ENCODE data around the gene OLIG1. TPM values are rescaled to one million over a fixed set of nuclear protein-coding genes. Genes with fewer than 3 reads are reported as not detected.

OLIG1 gene
- total RNA-seq, 8 experiments from 2014 or later: 0.17 to 3.4 (median 2.1) TPM; not detected in 2

- Histone ChIP-seq H3K27ac (no peak overlapping the region), H3K4me1 (replicated peaks in 1 of 2) (peaks cover 28 to 66% of the 10 kb centered on the region in 2 donors), H3K4me3 (no peak overlapping the region)
- WGBS, 10 experiments: 86 to 100% methylated on average over 1 of the region's 1 CpG; no CpG with 5 or more reads in 8 of the 10 experiments
- in situ Hi-C loops (cut with MboI; ENCODE audit: low pct_unique_long_range_greater_than_20kb in 2 of 9, low sequenced_read_pairs in 9 of 9, unreplicated experiment in 9 of 9): no loop called here
- peak in 1 of 8 experiments; percentile 32 for ATAC-seq (replicated peaks in 6 of 8)
These were observed 34.8 kb upstream of the OLIG1 start for GRCh38 chr21:33035147-33035546.

GRCh38 chr21:33036430-33037162 lies 33.3 kb upstream of the OLIG1 start:
- ATAC-seq (replicated peaks in 6 of 8): peak in 7 of 8 experiments; percentile 40 to 83 (median 77)
- Histone ChIP-seq H3K27ac (no peak overlapping the region), H3K4me1 (replicated peaks in 1 of 2) (peaks cover 20 to 52% of the 10 kb centered on the region in 2 donors), H3K4me3 (no peak overlapping the region)
- in situ Hi-C loops (cut with MboI; ENCODE audit: low pct_unique_long_range_greater_than_20kb in 2 of 9, low sequenced_read_pairs in 9 of 9, unreplicated experiment in 9 of 9): no loop called here
- WGBS, 10 experiments: 10 to 84% (median 61%) methylated on average over 2 to 9 of the region's 11 CpGs; no CpG with 5 or more reads in 1 of the 10 experiments

- Histone ChIP-seq H3K4me3 (no peak overlapping the region), H3K4me1 (replicated peaks in 1 of 2) (peaks cover 24 to 48% of the 10 kb centered on the region in 2 donors), H3K27ac (no peak overlapping the region)
- no peak for ATAC-seq (replicated peaks in 6 of 8)
- in situ Hi-C loops (cut with MboI; ENCODE audit: low pct_unique_long_range_greater_than_20kb in 2 of 9, low sequenced_read_pairs in 9 of 9, unreplicated experiment in 9 of 9): no loop called here
- WGBS, 10 experiments: 40 to 100% (median 71%) methylated on average over 1 to 3 of the region's 3 CpGs; no CpG with 5 or more reads in 3 of the 10 experiments
These were observed 32.4 kb upstream of the OLIG1 start for GRCh38 chr21:33037501-33037900.

- Histone ChIP-seq H3K27ac (peak overlapping the region in 1 of 2 donors; percentile 68), H3K4me1 (replicated peaks in 1 of 2) (peaks cover 18 to 41% of the 10 kb centered on the region in 2 donors), H3K4me3 (no peak overlapping the region)
- WGBS, 10 experiments: 5 to 80% (median 40%) methylated on average over 1 to 7 of the region's 7 CpGs; no CpG with 5 or more reads in 4 of the 10 experiments
- ATAC-seq (replicated peaks in 6 of 8): peak in 7 of 8 experiments; percentile 33 to 97 (median 87)
- in situ Hi-C loops (cut with MboI; ENCODE audit: low pct_unique_long_range_greater_than_20kb in 2 of 9, low sequenced_read_pairs in 9 of 9, unreplicated experiment in 9 of 9): no loop called here
These were observed 30.4 kb upstream of the OLIG1 start for GRCh38 chr21:33039536-33039935.

- peaks cover 18 to 35% of the 10 kb centered on the region in 2 donors for H3K4me1 ChIP-seq (replicated peaks in 1 of 2)
- WGBS, 10 experiments: 47 to 100% (median 94%) methylated on average over 1 to 3 of the region's 3 CpGs
- H3K4me3 ChIP-seq: no peak overlapping the region
- no peak for ATAC-seq (replicated peaks in 6 of 8)
- in situ Hi-C loops (cut with MboI; ENCODE audit: low pct_unique_long_range_greater_than_20kb in 2 of 9, low sequenced_read_pairs in 9 of 9, unreplicated experiment in 9 of 9): no loop called here
- no peak overlapping the region for H3K27ac ChIP-seq
These were observed 29.7 kb upstream of the OLIG1 start for GRCh38 chr21:33040215-33040614.

- H3K27ac ChIP-seq: no peak overlapping the region
- in situ Hi-C loops (cut with MboI; ENCODE audit: low pct_unique_long_range_greater_than_20kb in 2 of 9, low sequenced_read_pairs in 9 of 9, unreplicated experiment in 9 of 9): no loop called here
- WGBS, 10 experiments: 20 to 100% (median 80%) methylated on average over 1 to 2 of the region's 2 CpGs; no CpG with 5 or more reads in 2 of the 10 experiments
These were observed 28.0 kb upstream of the OLIG1 start for GRCh38 chr21:33041981-33042380.

GRCh38 chr21:33042812-33043211 lies 27.1 kb upstream of the OLIG1 start:
- in situ Hi-C loops (cut with MboI; ENCODE audit: low pct_unique_long_range_greater_than_20kb in 2 of 9, low sequenced_read_pairs in 9 of 9, unreplicated experiment in 9 of 9): no loop called here
- Histone ChIP-seq H3K27ac (no peak overlapping the region), H3K4me1 (replicated peaks in 1 of 2) (peaks cover 18 to 20% of the 10 kb centered on the region in 2 donors), H3K4me3 (no peak overlapping the region)
- WGBS, 10 experiments: 0 to 96% (median 74%) methylated on average over 1 to 3 of the region's 4 CpGs; no CpG with 5 or more reads in 5 of the 10 experiments
- ATAC-seq (replicated peaks in 6 of 8): peak in 4 of 8 experiments; percentile 41 to 68 (median 44)

More at GRCh38 chr21:33041981-33042380, 28.0 kb upstream of the OLIG1 start:
- H3K4me3 ChIP-seq: no peak overlapping the region
- ATAC-seq (replicated peaks in 6 of 8): no peak
- H3K4me1 ChIP-seq (replicated peaks in 1 of 2): peaks cover 18 to 21% of the 10 kb centered on the region in 2 donors

GRCh38 chr21:33046455-33046854 lies 23.5 kb upstream of the OLIG1 start:
- Histone ChIP-seq H3K27ac (no peak overlapping the region), H3K4me1 (replicated peaks in 1 of 2) (peaks cover 3 to 12% of the 10 kb centered on the region in 2 donors), H3K4me3 (no peak overlapping the region)
- 20 to 80% (median 70%) methylated on average over 1 of the region's 8 CpGs; no CpG with 5 or more reads in 7 of the 10 experiments for WGBS, 10 experiments
- no peak for ATAC-seq (replicated peaks in 6 of 8)
- in situ Hi-C loops (cut with MboI; ENCODE audit: low pct_unique_long_range_greater_than_20kb in 2 of 9, low sequenced_read_pairs in 9 of 9, unreplicated experiment in 9 of 9): no loop called here

GRCh38 chr21:33047231-33047630 lies 22.7 kb upstream of the OLIG1 start:
- Histone ChIP-seq H3K4me1 (replicated peaks in 1 of 2) (peaks cover 0 to 8% of the 10 kb centered on the region in 2 donors), H3K4me3 (no peak overlapping the region), H3K27ac (no peak overlapping the region)
- 0 to 100% (median 53%) methylated on average over 1 to 4 of the region's 5 CpGs; no CpG with 5 or more reads in 5 of the 10 experiments for WGBS, 10 experiments
- in situ Hi-C loops (cut with MboI; ENCODE audit: low pct_unique_long_range_greater_than_20kb in 2 of 9, low sequenced_read_pairs in 9 of 9, unreplicated experiment in 9 of 9): no loop called here
- peak in 4 of 8 experiments; percentile 24 to 62 (median 33) for ATAC-seq (replicated peaks in 6 of 8)

GRCh38 chr21:33051925-33052324 lies 18.0 kb upstream of the OLIG1 start:
- H3K27ac ChIP-seq: no peak overlapping the region
- 39 to 94% (median 82%) methylated on average over 3 to 14 of the region's 16 CpGs; no CpG with 5 or more reads in 2 of the 10 experiments for WGBS, 10 experiments
- in situ Hi-C loops (cut with MboI; ENCODE audit: low pct_unique_long_range_greater_than_20kb in 2 of 9, low sequenced_read_pairs in 9 of 9, unreplicated experiment in 9 of 9): no loop called here
- ATAC-seq (replicated peaks in 6 of 8): no peak
- H3K4me1 ChIP-seq (replicated peaks in 1 of 2): peaks cover 5 to 25% of the 10 kb centered on the region in 2 donors
- no peak overlapping the region for H3K4me3 ChIP-seq

- in situ Hi-C loops (cut with MboI; ENCODE audit: low pct_unique_long_range_greater_than_20kb in 2 of 9, low sequenced_read_pairs in 9 of 9, unreplicated experiment in 9 of 9): no loop called here
- no peak overlapping the region for H3K27ac ChIP-seq
- no peak overlapping the region for H3K4me3 ChIP-seq
- ATAC-seq (replicated peaks in 6 of 8): no peak
- peaks cover 9 to 44% of the 10 kb centered on the region in 2 donors for H3K4me1 ChIP-seq (replicated peaks in 1 of 2)
These were observed 16.0 kb upstream of the OLIG1 start for GRCh38 chr21:33053951-33054350.

- H3K27ac ChIP-seq: no peak overlapping the region
- WGBS, 10 experiments: 50 to 100% (median 91%) methylated on average over 1 to 3 of the region's 5 CpGs; no CpG with 5 or more reads in 6 of the 10 experiments
- H3K4me1 ChIP-seq (replicated peaks in 1 of 2): peaks cover 9 to 46% of the 10 kb centered on the region in 2 donors
- in situ Hi-C loops (cut with MboI; ENCODE audit: low pct_unique_long_range_greater_than_20kb in 2 of 9, low sequenced_read_pairs in 9 of 9, unreplicated experiment in 9 of 9): no loop called here
- ATAC-seq (replicated peaks in 6 of 8): no peak
- H3K4me3 ChIP-seq: no peak overlapping the region
These were observed 13.9 kb upstream of the OLIG1 start for GRCh38 chr21:33055991-33056390.

GRCh38 chr21:33057385-33057940 lies 12.5 kb upstream of the OLIG1 start:
- no peak overlapping the region for H3K27ac ChIP-seq
- WGBS, 10 experiments: 20 to 100% (median 73%) methylated on average over 1 to 9 of the region's 11 CpGs; no CpG with 5 or more reads in 1 of the 10 experiments
- no peak overlapping the region for H3K4me3 ChIP-seq
- in situ Hi-C loops (cut with MboI; ENCODE audit: low pct_unique_long_range_greater_than_20kb in 2 of 9, low sequenced_read_pairs in 9 of 9, unreplicated experiment in 9 of 9): no loop called here
- peak in 1 of 8 experiments; percentile 31 for ATAC-seq (replicated peaks in 6 of 8)
- peaks cover 9 to 46% of the 10 kb centered on the region in 2 donors for H3K4me1 ChIP-seq (replicated peaks in 1 of 2)

Measured in motor neuron (in vitro differentiated cells).